K562 (cell line): ENCODE results near the gene KLK1. TPM values are rescaled to one million over a fixed set of nuclear protein-coding genes. Genes with fewer than 3 reads are reported as not detected.

ENCODE experiments used
- BRF2 ChIP-seq: IDR thresholded peaks from 3 replicates; pipeline ENCODE4 v1.6.1; 2011; ENCODE audit warnings: borderline replicate concordance, mild to moderate bottlenecking; ENCODE audit not compliant: insufficient read length, insufficient read depth
- GTF2A2 ChIP-seq: IDR thresholded peaks from 2 replicates; pipeline ENCODE4 v1.6.1; 2016; ENCODE audit warnings: mild to moderate bottlenecking, missing genetic modification characterization, missing compliant biosample characterization
- MCM7 ChIP-seq, 2 experiments: fragments of 450-650 bp; IDR thresholded peaks; 2 replicates each; pipeline ENCODE4 v1.6.1; 2016 to 2018
- MXD1 ChIP-seq: fragments of 250-450 bp; sonication (Bioruptor Pico); IDR thresholded peaks from 2 replicates; pipeline ENCODE4 v1.8.0; 2021; ENCODE audit warnings: borderline replicate concordance, mild to moderate bottlenecking, moderate library complexity; ENCODE audit not compliant: poor library complexity, severe bottlenecking
- NCOR1 ChIP-seq: fragments of 450-650 bp; IDR thresholded peaks from 2 replicates; pipeline ENCODE4 v1.6.1; 2016; ENCODE audit warnings: mild to moderate bottlenecking, moderate library complexity
- NELFE ChIP-seq: IDR thresholded peaks from 2 replicates; pipeline ENCODE4 v1.6.1; 2011; ENCODE audit warnings: mild to moderate bottlenecking; ENCODE audit not compliant: insufficient read depth, insufficient read length
- RBFOX2 ChIP-seq: fragments of 200-400 bp; formaldehyde crosslinking; IDR thresholded peaks from 2 replicates; pipeline ENCODE4 v1.6.1; 2017; ENCODE audit warnings: low read depth, mild to moderate bottlenecking, low read length, moderate library complexity
- REST ChIP-seq, 2 experiments: fragments of 450-650 bp; formaldehyde crosslinking in 1 of 2; IDR thresholded peaks; 2 replicates each; pipeline versions ENCODE4 v1.4.0 to v1.6.1; 2014 to 2020; ENCODE audit warnings: mild to moderate bottlenecking in 2 of 2, borderline replicate concordance in 1 of 2, low read depth in 1 of 2
- RFX7 ChIP-seq: fragments of 250-450 bp; sonication (Bioruptor Pico); IDR thresholded peaks from 2 replicates; pipeline ENCODE4 v1.5.1; 2021; ENCODE audit warnings: mild to moderate bottlenecking
- RUNX1 ChIP-seq: sonication (generic); IDR thresholded peaks from 2 replicates; pipeline ENCODE4 v1.6.1; 2016; ENCODE audit warnings: antibody characterized with exemption, low read depth
- SMARCA5 ChIP-seq: fragments of 450-650 bp; IDR thresholded peaks from 2 replicates; pipeline ENCODE4 v1.6.1; 2016
- THAP12 ChIP-seq: fragments of 250-450 bp; sonication (Bioruptor Pico); IDR thresholded peaks from 2 replicates; pipeline ENCODE4 v1.9.0; 2021; ENCODE audit warnings: mild to moderate bottlenecking, inconsistent platforms
- ZFP30 ChIP-seq: fragments of 250-450 bp; sonication (Bioruptor Pico); IDR thresholded peaks from 2 replicates; pipeline ENCODE4 v1.8.0; 2022; ENCODE audit warnings: moderate library complexity, mild to moderate bottlenecking, inconsistent platforms, borderline replicate concordance
- ZNF384 ChIP-seq: IDR thresholded peaks from 2 replicates; pipeline ENCODE4 v1.6.1; 2012; ENCODE audit warnings: low read depth, low read length, improper control_type of control experiment
- polyA plus RNA-seq, 8 experiments: library from polyadenylated mRNA; depleted of rRNA in 4 of 8; stranded (reverse) in 5 of 8; unstranded in 3 of 8; fragments of >200 nt; fragmentation: Nextera tagmentation in 2 of 8; fragmentation: Illumina TruSeq in 1 of 8; extraction: Ambion mirVana in 2 of 8; extraction: Trizol in 1 of 8; gene quantifications; 2 replicates each; pipeline versions ENCODE4 v1.2.1 to v1.2.3, GENCODE V29; 2011 to 2014; ENCODE audit warnings: inconsistent platforms in 1 of 8, missing spikeins in 1 of 8
- total RNA-seq, 7 experiments: library from RNA; depleted of rRNA in 6 of 7; stranded (reverse); fragments of >200 nt in 6 of 7; fragmentation: Illumina TruSeq in 2 of 7; extraction: Trizol in 2 of 7; gene quantifications; 2 replicates each; pipeline versions ENCODE4 v1.2.1 to v1.2.3, GENCODE V29; 2011 to 2021; ENCODE audit warnings: low replicate concordance in 1 of 7

Gene KLK1
- total and polyA plus RNA-seq, 9 of the 15 experiments (the other 6 are each of a cell fraction or from before 2014, with no cell fraction given): 0.87 to 15.4 (median 9.1) TPM

- TF ChIP-seq RUNX1: no peak
- TF ChIP-seq BRF2: no peak
- no peak for TF ChIP-seq MCM7 (IDR thresholded peaks at IDR 0.05)
- TF ChIP-seq GTF2A2 (tag): no peak
- no peak for TF ChIP-seq MXD1
- TF ChIP-seq SMARCA5: no peak
- TF ChIP-seq REST (IDR thresholded peaks at IDR 0.05; ENCODE audit: borderline replicate concordance): no peak; the same call in 1 of the 2 replicates
- TF ChIP-seq REST (CRISPR knock-in tag; IDR thresholded peaks at IDR 0.05; ENCODE audit: low read depth): peak; percentile 2
- TF ChIP-seq RBFOX2: peak; percentile 70
- TF ChIP-seq ZNF384: no peak
- peak; percentile 6 for TF ChIP-seq NCOR1
- TF ChIP-seq THAP12 (CRISPR knock-in tag): no peak
- no peak for TF ChIP-seq NELFE
- TF ChIP-seq ZFP30 (CRISPR knock-in tag): no peak
- TF ChIP-seq RFX7: 0 out of 2 replicates have a peak, but pooled peaks have one; percentile 55
Measured at GRCh38 chr19:50794876-50795663, 28.5 kb downstream of the KLK1 start (continued).
